GM19099 (cell line): ENCODE results near the gene DNAJB14.

ENCODE experiments used
- POLR2A ChIP-seq: IDR thresholded peaks from 3 replicates; pipeline ENCODE4 v1.6.1; 2011; ENCODE audit warnings: low read depth; ENCODE audit not compliant: insufficient read length; ENCODE audit errors: extremely low read depth

DNAJB14 gene

GRCh38 chr4:99887837-99888236, 58.6 kb downstream of the DNAJB14 start:
- TF ChIP-seq POLR2A: no peak

GRCh38 chr4:99886146-99886545, 60.3 kb downstream of the DNAJB14 start:
- TF ChIP-seq POLR2A: no peak

GRCh38 chr4:99885687-99886086, 60.7 kb downstream of the DNAJB14 start:
- no peak for TF ChIP-seq POLR2A

GRCh38 chr4:99885063-99885664, 61.3 kb downstream of the DNAJB14 start:
- no peak for TF ChIP-seq POLR2A

DNA sequence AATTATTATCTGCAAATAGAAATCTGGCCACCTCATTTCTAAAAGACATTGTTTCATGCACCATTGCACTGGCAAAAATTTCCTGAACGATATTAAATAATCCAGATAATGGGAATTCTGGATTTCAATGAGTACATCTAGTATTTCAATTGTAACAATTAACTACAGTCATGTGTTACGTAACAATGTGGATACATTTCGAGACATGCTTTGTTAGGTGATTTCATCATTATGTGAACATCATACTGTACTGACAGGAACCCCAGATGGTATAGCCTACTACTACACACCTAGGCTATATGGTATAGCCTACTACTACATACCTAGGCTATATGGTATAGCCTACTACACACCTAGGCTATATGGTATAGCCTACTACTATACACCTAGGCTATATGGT, 67.0 kb downstream of the DNAJB14 start:
- no peak for TF ChIP-seq POLR2A

- no peak for TF ChIP-seq POLR2A
These were observed 67.8 kb downstream of the DNAJB14 start for GRCh38 chr4:99878604-99879003.

GRCh38 chr4:99876946-99877345, 69.5 kb downstream of the DNAJB14 start:
- no peak for TF ChIP-seq POLR2A

DNA sequence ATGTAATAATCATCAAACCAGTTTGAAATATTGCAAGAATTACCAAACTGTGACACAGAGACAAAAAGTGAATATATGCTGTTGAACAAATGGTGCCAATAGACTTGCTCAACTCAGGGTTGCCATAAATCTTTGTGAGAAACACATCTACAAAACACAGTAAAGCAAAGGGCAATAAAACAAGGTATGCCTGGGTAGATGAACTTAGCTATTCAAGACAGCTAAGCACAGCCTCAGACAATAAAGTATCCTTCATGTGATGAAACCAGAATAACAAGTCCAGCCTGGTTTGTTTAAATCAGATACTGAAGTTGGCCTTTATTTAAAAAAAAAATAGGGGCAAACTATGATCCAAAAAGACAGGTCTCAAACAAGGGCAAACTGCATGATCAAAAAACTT, 71.3 kb downstream of the DNAJB14 start:
- no peak for TF ChIP-seq POLR2A

- TF ChIP-seq POLR2A: no peak
These were observed 73.8 kb downstream of the DNAJB14 start for GRCh38 chr4:99872570-99872969.

DNA sequence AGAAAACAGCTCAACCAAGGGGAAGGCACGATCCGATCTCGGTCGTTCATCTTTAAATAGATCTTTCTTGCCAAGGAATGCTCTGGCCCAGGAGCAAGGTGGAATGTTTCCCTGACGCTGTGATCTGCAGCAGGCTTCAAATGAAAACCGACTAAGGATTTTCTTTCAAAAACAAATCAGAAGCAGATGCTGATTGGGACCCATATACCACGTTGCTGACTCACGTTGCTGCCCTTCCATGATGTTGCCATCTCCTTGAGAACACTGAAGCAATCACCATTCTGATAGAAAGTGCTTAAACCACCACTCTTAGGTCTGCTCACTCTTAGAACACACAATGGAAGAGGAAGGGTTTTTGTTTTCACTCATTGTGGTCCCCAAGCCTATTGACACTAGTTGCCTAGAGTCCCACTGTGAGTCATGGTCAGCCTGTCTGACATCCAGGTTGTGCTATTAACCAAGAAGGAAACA, 78.3 kb downstream of the DNAJB14 start:
- TF ChIP-seq POLR2A: no peak

DNA sequence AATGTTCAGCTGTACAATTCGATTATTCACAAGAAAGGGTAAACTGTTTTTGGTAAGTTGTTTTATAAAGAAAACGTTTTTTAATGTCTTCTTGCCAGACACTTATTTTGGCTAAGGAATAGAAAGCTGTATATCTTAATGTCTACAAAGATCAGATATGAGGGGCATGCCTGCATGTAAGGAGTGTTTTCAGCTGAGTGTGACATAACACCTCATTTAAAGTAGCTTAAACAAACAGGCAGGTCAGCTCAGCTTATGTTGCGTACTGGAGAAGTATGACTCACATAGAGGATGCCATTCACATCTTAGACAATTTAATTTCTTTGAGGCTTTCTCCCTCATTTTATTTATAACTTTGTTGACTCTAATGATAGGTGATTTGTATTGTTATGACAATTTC, 82.6 kb downstream of the DNAJB14 start:
- no peak for TF ChIP-seq POLR2A

- no peak for TF ChIP-seq POLR2A
These were observed 85.1 kb downstream of the DNAJB14 start for GRCh38 chr4:99861120-99861905.

- no peak for TF ChIP-seq POLR2A
These were observed 85.9 kb downstream of the DNAJB14 start for GRCh38 chr4:99860521-99860920.

DNA sequence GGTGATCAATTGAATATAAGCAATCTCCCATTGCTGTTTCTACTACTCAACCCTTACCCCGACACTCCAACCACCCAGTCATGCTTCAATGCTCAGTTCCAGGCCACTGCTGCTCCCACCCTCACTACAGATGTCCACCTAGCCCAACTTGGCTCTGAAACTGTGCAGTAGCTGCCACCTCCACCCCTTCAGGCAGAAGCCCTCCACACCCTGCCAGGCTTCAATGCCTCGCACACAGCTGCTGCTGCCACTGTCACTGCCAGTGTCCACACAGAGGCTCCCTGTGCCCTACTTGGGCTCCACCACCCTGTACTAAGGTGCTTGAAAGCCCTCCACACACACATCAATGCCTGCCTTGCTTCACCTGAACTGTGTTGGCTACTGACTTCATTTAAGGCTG, 86.8 kb downstream of the DNAJB14 start:
- no peak for TF ChIP-seq POLR2A

- no peak for TF ChIP-seq POLR2A
These were observed 89.1 kb downstream of the DNAJB14 start for GRCh38 chr4:99857307-99857706.

DNA sequence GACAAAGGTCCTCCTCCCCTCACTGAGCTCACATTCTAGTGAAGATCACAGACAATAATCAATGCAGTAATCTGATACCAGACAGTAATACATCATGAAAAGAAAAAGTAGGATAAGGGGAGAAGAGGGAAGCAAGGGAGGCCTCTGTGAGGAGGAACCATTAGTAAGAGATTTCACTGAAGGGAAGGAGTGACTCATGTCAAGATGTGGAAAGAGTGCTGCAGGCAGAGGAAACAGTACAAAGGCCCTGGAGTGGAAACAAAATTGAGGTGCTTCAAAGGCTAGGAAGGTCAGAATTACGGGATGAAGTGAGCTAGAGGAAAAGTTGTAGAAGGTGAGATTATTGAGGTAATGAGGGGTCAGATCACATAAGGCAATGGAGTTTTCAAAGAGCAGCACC, 90.3 kb downstream of the DNAJB14 start:
- no peak for TF ChIP-seq POLR2A
